PFSK-1 (cell line): Measurements from ENCODE around the gene ARHGEF7.

Experiments used
- FOXP2 ChIP-seq: optimal IDR thresholded peaks from 2 replicates; pipeline ENCODE3; 2011; ENCODE audit warnings: borderline replicate concordance, control low read depth, inconsistent platforms; ENCODE audit not compliant: insufficient read depth; ENCODE audit errors: extremely low read length, extremely low read depth
- POLR2AphosphoS5 ChIP-seq: IDR thresholded peaks from 2 replicates; pipeline ENCODE4 v1.6.1; 2012; ENCODE audit warnings: low read depth, mild to moderate bottlenecking, control low read depth, low read length, moderate library complexity
- REST ChIP-seq, 2 experiments: IDR thresholded peaks; 2 replicates each; pipeline versions ENCODE4 v1.6.1 to v1.8.0; 2011 to 2012; ENCODE audit warnings: low read depth in 2 of 2, low read length in 2 of 2, control low read depth in 1 of 2, inconsistent platforms in 1 of 2, mild to moderate bottlenecking in 1 of 2, moderate library complexity in 1 of 2; ENCODE audit not compliant: insufficient read depth in 1 of 2
- SIN3A ChIP-seq: IDR thresholded peaks from 2 replicates; pipeline ENCODE4 v1.6.1; 2012; ENCODE audit warnings: mild to moderate bottlenecking, low read length, moderate library complexity, borderline replicate concordance; ENCODE audit not compliant: insufficient read depth
- TAF1 ChIP-seq: IDR thresholded peaks from 2 replicates; pipeline ENCODE4 v1.6.1; 2012; ENCODE audit warnings: low read length, control low read depth, borderline replicate concordance; ENCODE audit not compliant: insufficient read depth

Gene ARHGEF7

GRCh38 chr13:111215081-111216047, 100.3 kb downstream of the ARHGEF7 start:
- TF ChIP-seq REST (IDR thresholded peaks at IDR 0.05; ENCODE audit: insufficient read depth in 1 of 2, low read depth in 2 of 2, low read length in 2 of 2) (no peak), FOXP2 (no peak), SIN3A (no peak), POLR2AphosphoS5 (no peak), TAF1 (no peak)

GRCh38 chr13:111216166-111216960, 101.3 kb downstream of the ARHGEF7 start:
- TF ChIP-seq SIN3A (no peak), REST (IDR thresholded peaks at IDR 0.05; ENCODE audit: insufficient read depth in 1 of 2, low read depth in 2 of 2, low read length in 2 of 2) (no peak), TAF1 (no peak), FOXP2 (no peak), POLR2AphosphoS5 (no peak)

GRCh38 chr13:111217641-111218040, 102.5 kb downstream of the ARHGEF7 start:
- TF ChIP-seq TAF1 (no peak), POLR2AphosphoS5 (no peak), SIN3A (no peak), FOXP2 (no peak), REST (IDR thresholded peaks at IDR 0.05; ENCODE audit: insufficient read depth in 1 of 2, low read depth in 2 of 2, low read length in 2 of 2) (no peak)

GRCh38 chr13:111219280-111219679, 104.2 kb downstream of the ARHGEF7 start:
- TF ChIP-seq TAF1 (no peak), POLR2AphosphoS5 (no peak), FOXP2 (no peak), REST (IDR thresholded peaks at IDR 0.05; ENCODE audit: insufficient read depth in 1 of 2, low read depth in 2 of 2, low read length in 2 of 2) (no peak), SIN3A (no peak)
